Vagina (tissue), 2 donors: ENCODE measurements around the gene MRPS22. TPM values are rescaled to one million over a fixed set of nuclear protein-coding genes. Genes with fewer than 3 reads are reported as not detected.

ENCODE experiments used
- DNase-seq, 2 donors: peaks; one replicate each; pipeline ENCODE4 v3.0.0-alpha.2; 2017; ENCODE audit errors: extremely low spot score in 2 of 2
- H3K27ac ChIP-seq: fragments of 200-600 bp; sonication (generic); one replicate; pipeline ENCODE4 v1.5.1; 2019
- H3K27me3 ChIP-seq: fragments of 200-600 bp; sonication (generic); one replicate; pipeline ENCODE4 v1.5.1; 2019
- H3K36me3 ChIP-seq, 2 donors: fragments of 200-600 bp; sonication (generic); one replicate each; pipeline ENCODE4 v1.5.1; 2017 to 2019
- H3K4me1 ChIP-seq: fragments of 200-600 bp; sonication (generic); one replicate; pipeline ENCODE4 v1.5.1; 2019
- H3K4me3 ChIP-seq, 2 donors: fragments of 200-600 bp; sonication (generic); 1 replicate in 1 of 2; 2 replicates in 1 of 2; pipeline ENCODE4 v1.5.1; 2016 to 2019
- H3K9me3 ChIP-seq: fragments of 200-600 bp; sonication (generic); one replicate; pipeline ENCODE4 v1.5.1; 2019
- CTCF ChIP-seq, 3 experiments: fragments of 450-650 bp in 2 of 3; fragments of 200-600 bp in 1 of 3; sonication (generic) in 1 of 3; IDR thresholded peaks; one replicate each; pipeline ENCODE4 v1.5.1; 2017 to 2019; ENCODE audit warnings: antibody characterized with exemption in 3 of 3, mild to moderate bottlenecking in 2 of 3, moderate library complexity in 2 of 3
- POLR2A ChIP-seq, 2 donors: fragments of 450-650 bp; IDR thresholded peaks; one replicate each; pipeline ENCODE4 v1.6.1; 2017; ENCODE audit warnings: antibody characterized with exemption in 2 of 2, mild to moderate bottlenecking in 2 of 2, moderate library complexity in 2 of 2
- POLR2AphosphoS5 ChIP-seq, 2 donors: sonication (generic); formaldehyde crosslinking; IDR thresholded peaks; one replicate each; pipeline ENCODE4 v1.9.0; 2017; ENCODE audit warnings: antibody characterized with exemption in 2 of 2, mild to moderate bottlenecking in 2 of 2, low read depth in 1 of 2; ENCODE audit not compliant: insufficient read depth in 1 of 2
- intact Hi-C: fragments of 100-400 bp; cut with DNase I; formaldehyde crosslinking; loops from one replicate; pipeline ENCODE4 v1.15.1; 2023
- total RNA-seq: library from RNA; depleted of rRNA; stranded (reverse); fragments of >200 nt; gene quantifications from one replicate; pipeline ENCODE4 v1.2.3, GENCODE V29; 2016

Gene MRPS22
- total RNA-seq, 1 donor from 2014 or later = 45.7 TPM

DNA sequence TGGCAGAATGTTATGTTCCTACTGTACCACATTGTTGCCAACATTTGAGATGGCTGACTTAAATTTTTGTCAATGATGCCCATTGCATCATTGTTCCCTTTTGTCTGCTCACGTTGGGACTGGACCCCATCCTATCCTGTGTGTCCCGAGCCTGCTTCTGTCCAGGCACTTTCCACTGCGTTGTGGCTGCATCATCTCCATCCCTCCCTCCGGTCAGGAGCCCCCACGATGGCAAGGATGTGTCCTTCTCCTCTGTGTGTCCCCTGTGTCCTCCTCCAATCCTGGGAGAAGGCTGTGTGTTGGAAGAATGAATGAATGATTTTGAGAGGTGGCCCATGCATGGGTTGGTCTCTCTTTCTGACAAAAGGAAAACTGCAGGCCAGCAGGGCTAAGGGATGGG lies 19.4 kb upstream of the MRPS22 start:
- DNase-seq = no peak
- Histone ChIP-seq H3K27ac (no peak overlapping the region), H3K27me3 (no peaks in the 10 kb centered on the region), H3K4me3 (no peak overlapping the region), H3K36me3 (no peaks in the 10 kb centered on the region), H3K9me3 (no peaks in the 10 kb centered on the region), H3K4me1 (peaks cover 5% of the 10 kb centered on the region)
- intact Hi-C loops = loop anchor here (10.0 kb wide), 1 partner anchor 220 kb away; no protein-coding TSS in a partner anchor
- TF ChIP-seq POLR2AphosphoS5 (IDR thresholded peaks at IDR 0.05; ENCODE audit: insufficient read depth in 1 of 2, low read depth in 1 of 2) (no peak), CTCF (IDR thresholded peaks at IDR 0.05) (no peak), POLR2A (IDR thresholded peaks at IDR 0.05) (no peak)

- intact Hi-C loops = loop anchor here (10.0 kb wide), 1 partner anchor 221 kb away; no protein-coding TSS in a partner anchor
- Histone ChIP-seq H3K9me3 (no peaks in the 10 kb centered on the region), H3K27me3 (no peaks in the 10 kb centered on the region), H3K4me3 (no peak overlapping the region), H3K4me1 (peaks cover 5% of the 10 kb centered on the region), H3K27ac (no peak overlapping the region), H3K36me3 (no peaks in the 10 kb centered on the region)
- no peak for TF ChIP-seq POLR2A (IDR thresholded peaks at IDR 0.05)
- TF ChIP-seq POLR2AphosphoS5 (IDR thresholded peaks at IDR 0.05; ENCODE audit: insufficient read depth in 1 of 2, low read depth in 1 of 2) = no peak
- TF ChIP-seq CTCF (IDR thresholded peaks at IDR 0.05) = no peak
- no peak for DNase-seq
Observed at GRCh38 chr3:139325551-139325950, 18.3 kb upstream of the MRPS22 start.

DNA sequence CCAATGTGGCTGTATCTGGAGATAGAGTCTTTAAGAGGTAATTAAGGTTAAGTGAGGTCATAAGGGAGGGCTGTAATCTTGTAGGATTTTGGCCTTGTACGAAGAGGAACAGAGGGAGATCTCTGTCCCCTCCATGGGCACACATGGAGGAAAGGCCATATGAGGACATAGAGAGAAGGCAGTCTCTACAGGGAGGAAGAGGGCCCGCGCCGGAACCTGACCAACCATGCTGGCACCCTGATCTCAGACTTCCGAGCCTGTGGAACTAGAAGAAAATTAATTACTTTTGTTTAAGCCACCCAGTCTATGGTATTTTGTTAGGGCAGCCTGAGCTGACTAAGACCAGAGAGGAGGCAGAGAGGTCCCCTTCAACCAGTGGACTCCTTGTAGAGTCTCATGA lies 17.7 kb upstream of the MRPS22 start:
- H3K4me3 ChIP-seq = no peak overlapping the region
- DNase-seq = no peak
- no peaks in the 10 kb centered on the region for H3K27me3 ChIP-seq
- TF ChIP-seq CTCF (IDR thresholded peaks at IDR 0.05) (no peak), POLR2AphosphoS5 (IDR thresholded peaks at IDR 0.05; ENCODE audit: insufficient read depth in 1 of 2, low read depth in 1 of 2) (no peak), POLR2A (IDR thresholded peaks at IDR 0.05) (no peak)
- intact Hi-C loops = loop anchor here (10.0 kb wide), 1 partner anchor 221 kb away; no protein-coding TSS in a partner anchor
- H3K4me1 ChIP-seq = peaks cover 5% of the 10 kb centered on the region
- no peak overlapping the region for H3K27ac ChIP-seq
- no peaks in the 10 kb centered on the region for H3K9me3 ChIP-seq
- H3K36me3 ChIP-seq = no peaks in the 10 kb centered on the region

DNA sequence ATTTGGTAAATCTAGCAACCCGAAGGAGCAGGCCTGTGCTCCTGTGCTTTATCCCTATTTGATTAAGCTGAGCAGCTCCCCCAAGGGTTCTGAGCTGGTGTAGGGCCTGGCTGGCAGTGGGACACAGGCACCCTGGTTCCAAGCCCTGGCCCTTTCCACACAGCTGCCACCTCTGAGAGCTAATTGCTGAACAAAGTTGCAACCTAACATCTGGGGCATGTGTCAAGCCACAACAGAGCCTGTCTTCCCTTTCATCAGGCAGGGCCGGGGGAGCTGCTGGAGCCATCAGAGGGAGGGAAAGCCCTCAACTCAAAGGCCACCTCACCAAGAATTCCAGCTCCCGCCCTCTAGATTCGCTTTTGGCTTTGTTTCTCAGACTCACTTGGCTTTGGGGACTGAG lies 17.1 kb upstream of the MRPS22 start:
- Histone ChIP-seq H3K27me3 (no peaks in the 10 kb centered on the region), H3K27ac (no peak overlapping the region), H3K4me3 (no peak overlapping the region), H3K9me3 (no peaks in the 10 kb centered on the region), H3K36me3 (no peaks in the 10 kb centered on the region), H3K4me1 (peaks cover 5% of the 10 kb centered on the region)
- intact Hi-C loops = loop anchor here (10.0 kb wide), 1 partner anchor 222 kb away; no protein-coding TSS in a partner anchor
- TF ChIP-seq POLR2A (IDR thresholded peaks at IDR 0.05) (no peak), CTCF (IDR thresholded peaks at IDR 0.05) (no peak), POLR2AphosphoS5 (IDR thresholded peaks at IDR 0.05; ENCODE audit: insufficient read depth in 1 of 2, low read depth in 1 of 2) (no peak)
- DNase-seq = no peak

DNA sequence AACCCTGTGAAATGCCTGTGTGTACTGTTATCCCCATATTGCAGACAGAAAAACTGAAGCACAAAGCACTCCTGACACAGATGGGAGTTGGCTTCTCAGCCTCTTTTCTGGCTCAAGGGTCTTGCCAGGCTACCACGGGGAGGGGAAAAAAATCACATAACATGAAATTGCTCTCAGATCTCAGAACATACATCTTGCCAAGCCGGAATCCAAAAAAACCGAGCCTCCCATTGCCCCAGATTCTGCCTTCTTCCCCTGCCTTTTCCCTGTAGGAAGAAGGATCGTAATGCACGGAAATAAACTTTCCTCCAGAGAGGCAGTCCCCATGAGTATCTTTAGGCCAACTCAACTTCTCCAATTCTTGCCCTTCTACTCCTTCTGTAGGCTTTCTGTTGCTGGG lies 16.6 kb upstream of the MRPS22 start:
- Histone ChIP-seq H3K27me3 (no peaks in the 10 kb centered on the region), H3K9me3 (no peaks in the 10 kb centered on the region), H3K4me1 (peaks cover 5% of the 10 kb centered on the region), H3K4me3 (no peak overlapping the region), H3K27ac (no peak overlapping the region), H3K36me3 (no peaks in the 10 kb centered on the region)
- no peak for TF ChIP-seq POLR2A (IDR thresholded peaks at IDR 0.05)
- TF ChIP-seq CTCF (IDR thresholded peaks at IDR 0.05) = no peak
- no peak for TF ChIP-seq POLR2AphosphoS5 (IDR thresholded peaks at IDR 0.05; ENCODE audit: insufficient read depth in 1 of 2, low read depth in 1 of 2)
- intact Hi-C loops = loop anchor here (10.0 kb wide), 1 partner anchor 222 kb away; no protein-coding TSS in a partner anchor
- DNase-seq = no peak
